HG03378 (cell line): ENCODE data around the gene SLIT3.

Source experiments
- ATAC-seq: cut with Tn5 transposase; IDR thresholded peaks from one replicate; pipeline ENCODE4 v1.9.1; 2021; ENCODE audit warnings: mild to moderate bottlenecking, moderate library complexity; ENCODE audit not compliant: unreplicated experiment

The SLIT3 gene

DNA sequence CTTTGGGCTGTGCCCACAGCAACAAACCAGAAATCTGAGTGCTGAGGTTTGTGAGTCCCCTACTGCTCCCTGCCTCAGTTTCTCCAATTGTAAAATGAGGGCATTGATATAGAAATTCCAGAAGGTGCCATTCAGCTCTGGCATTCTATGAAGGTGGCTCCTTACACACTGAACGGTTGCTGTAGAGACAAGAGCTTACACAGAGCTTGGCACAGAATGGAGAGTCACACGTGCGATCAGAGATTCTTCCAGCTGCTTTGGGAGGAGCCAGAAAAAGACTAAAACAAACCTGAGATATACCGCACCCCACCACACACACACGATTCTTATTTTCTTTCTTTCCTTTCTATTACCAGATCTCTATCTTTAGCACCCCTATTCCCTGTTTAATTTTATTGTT is 122.7 kb downstream of the SLIT3 start:
- no peak for ATAC-seq

DNA sequence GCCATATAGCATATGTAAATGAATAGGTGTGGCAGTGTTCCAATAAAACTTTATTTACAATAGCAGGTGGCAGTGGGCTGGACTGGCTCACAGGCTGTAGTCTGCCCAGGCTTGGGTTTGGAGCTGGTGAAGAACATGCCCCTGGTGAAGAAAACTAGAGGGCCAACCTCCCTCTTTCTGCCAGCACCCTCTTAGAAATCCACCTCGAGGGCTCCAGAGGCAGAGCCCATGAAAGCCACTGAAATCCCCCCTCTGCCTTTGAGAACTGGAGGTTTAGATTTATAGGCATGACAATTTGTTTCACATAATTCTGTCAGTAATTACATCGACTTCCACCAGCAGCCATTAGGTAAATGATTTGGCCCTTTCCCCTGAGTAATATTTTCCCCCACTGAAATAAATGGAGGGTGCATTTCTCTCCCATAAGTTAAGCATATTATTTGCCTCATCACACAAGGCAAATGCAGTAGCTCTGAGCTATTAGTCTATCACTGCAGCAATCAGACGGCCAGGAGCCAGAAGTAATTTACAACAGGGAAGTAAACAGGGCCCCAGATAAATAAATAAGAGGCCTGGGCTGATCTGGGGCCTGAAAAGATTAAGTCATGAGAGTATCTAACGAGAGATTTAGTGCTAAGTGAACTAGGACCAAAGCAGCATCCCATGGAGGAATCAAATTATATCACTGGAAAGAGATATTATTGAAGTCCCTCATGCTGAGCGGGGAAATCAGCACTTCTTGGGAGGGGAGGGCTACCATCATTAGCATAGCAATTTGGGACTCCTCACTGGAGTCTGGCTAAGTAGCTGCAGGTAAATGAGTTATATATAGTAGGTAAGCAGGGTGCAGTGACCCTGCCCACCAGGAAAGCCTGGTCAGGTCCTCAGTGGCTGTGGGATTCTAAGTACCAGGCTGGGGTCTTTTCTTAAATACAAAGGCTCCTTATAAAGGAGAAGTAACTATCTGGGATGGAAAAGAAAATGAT is 123.9 kb downstream of the SLIT3 start:
- no peak for ATAC-seq

DNA sequence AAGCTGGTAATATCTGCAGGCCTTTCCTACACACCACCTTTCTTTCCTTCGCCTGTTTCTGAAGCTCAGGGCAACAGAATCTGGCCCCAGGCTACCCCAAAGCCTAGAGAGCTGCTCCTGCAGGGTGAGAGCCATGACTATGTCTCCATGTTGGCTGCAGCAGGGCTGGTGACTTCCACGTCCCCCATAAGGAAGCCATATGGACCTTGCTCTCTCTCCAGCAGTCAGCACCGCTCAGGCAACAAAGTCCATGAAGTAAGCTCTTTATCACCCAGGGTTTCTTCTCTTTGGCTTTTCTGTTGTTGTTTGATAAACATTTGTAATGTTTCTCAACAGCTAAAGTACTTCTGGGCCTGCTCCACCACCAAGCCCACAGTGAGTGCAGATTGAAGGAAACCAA is 125.2 kb downstream of the SLIT3 start:
- ATAC-seq: no peak

DNA sequence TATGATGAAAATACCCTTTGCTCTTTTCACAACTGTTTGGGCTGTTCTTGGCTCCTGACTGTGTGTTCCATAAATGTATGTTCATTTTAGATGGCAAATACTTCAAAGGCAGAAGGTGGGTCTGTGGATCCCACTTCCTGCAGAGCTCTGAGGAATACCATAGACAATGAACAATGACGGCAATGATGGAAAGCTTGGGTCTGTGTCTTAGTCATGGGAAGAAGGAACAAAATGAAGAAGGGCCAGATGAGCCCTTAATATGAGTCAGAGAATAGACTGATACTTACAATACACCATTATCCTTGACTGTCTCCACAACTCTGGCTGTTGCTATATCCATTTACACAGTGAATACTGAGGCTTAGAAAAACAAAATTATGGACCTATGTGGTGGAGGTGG is 126.0 kb downstream of the SLIT3 start:
- ATAC-seq: no peak

DNA sequence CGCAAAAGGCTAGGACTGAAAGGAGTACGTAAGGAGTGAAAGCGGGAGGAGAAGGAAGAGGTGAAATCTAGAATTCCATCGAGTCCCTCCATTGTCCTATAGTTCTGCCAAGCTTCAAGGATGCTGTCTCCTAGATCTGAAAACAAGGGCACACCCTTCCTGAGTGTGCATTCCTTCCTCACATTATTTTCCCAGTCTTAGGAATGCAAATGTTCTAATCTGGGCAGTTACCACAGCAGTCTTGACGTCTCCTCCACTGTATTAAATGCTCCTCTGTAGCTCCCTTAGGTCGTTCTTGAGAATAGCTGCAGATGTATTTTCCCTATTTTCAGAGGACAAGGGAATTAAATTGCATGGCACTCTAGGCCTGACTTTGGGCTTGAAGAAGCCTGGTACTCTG is 127.6 kb downstream of the SLIT3 start:
- ATAC-seq: no peak

DNA sequence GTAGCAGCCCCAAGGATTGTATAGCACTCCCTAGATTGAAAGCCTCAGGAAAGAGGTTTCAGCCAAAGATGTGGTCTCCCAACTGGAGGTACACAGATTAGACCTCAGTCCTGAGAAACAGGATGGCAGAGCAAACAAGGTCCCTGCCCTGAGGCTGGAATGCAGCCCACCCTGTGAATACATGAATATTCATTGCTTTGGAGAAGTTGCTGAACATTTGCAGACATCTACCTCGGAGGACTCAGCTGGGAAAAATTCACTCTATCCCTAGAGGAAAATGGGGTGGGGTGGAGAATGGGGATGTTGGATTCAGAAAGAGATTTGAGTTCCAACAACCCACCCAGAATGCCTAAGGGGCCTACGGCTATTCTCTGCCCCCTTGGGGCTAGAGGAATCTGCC is 129.4 kb downstream of the SLIT3 start:
- no peak for ATAC-seq

DNA sequence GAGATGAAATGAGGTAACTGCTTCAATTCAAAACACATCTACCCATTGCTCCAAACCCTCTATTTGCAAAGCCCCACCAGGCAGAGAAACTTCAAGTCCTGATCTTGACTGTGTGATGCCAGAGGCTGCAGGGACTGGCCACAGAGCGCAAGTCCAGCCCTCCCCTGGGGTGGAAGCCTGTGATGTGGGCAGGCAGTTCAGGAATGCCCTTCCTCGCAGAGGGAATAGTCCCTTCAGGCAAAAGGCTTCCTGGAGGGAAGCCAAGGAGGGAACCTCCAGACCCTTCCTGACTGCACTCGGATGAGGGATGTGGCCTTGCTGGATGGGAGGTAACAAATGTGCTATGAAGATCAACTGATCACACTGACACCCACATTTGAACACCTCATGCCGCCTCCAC is 131.2 kb downstream of the SLIT3 start:
- ATAC-seq: no peak

DNA sequence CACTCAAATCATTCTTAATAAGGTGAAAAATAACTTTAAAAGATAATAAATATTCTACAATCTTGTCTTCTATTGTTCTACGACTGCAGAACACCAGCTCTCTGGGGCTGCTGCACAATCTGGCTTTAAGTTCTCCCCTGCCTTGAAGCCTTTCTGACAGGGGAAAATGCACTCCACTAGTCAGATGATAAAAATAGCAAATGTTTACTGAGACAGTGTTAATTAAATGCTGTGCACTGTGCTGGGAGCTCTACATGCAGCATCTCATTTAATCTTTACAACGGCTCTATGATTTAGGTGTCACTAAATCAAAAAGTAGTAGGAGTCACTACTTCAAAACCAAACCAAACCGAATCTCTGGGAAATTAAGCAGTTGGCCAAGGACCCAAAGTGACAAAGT is 132.7 kb downstream of the SLIT3 start:
- ATAC-seq: no peak

DNA sequence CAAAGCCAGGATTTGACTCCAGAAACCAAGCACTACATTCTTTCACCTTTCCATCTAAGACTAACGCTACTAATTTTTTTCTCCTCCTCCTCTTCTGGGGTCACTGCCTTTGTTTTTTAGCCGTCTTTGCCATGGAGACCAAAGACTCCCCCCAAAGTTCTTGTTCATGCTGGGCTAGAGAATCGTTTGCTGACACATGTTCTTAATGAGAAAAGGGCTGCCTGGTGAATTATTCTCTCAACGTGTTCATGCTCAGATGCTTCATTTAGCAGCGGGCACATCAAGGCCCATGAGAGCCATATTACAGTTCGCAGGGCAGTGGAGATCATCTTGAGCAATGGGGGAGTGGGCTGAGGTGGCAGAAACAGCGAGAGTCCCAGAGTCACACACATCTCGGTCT is 134.9 kb downstream of the SLIT3 start:
- ATAC-seq: no peak

DNA sequence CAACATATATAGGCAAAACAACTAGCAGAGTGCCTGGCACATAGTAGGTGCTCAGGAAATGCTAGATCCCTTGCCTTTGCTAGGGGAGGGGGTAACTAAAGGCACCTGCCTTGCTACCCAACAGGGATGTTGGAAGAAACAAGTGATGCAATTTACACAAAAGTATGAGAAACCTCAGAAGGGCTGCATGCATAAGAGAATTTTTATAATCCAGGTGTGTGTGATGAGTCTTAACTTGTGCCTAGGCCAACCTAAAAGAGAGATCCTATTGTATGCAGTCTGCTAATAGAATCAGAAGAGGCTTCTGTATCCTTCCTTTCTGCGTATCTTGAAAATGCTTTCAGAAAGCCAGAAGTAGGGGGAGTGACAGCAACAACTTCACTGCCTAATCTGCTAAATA is 135.9 kb downstream of the SLIT3 start:
- ATAC-seq: no peak

DNA sequence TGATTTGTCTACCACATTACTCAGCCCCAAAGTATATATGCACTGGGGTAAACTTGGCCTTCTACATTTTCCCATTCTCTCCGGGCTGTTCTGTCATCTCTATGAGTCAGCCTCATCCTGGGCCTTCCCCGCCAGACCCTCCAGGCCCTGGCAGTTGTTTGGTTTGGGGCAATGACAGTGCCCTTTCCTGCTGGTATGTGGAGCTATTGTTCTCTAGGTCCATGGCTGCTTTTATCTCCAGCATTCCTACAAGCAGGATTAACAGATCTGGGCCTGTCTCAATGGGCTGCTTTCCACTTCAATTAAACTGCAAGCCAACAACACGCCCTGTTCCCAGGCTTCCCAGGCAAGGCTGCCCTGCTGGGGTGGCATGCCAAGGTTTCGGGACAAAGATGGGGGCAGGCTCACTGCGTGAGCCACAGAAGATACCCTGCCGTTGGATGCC is 136.4 kb downstream of the SLIT3 start:
- ATAC-seq: no peak

DNA sequence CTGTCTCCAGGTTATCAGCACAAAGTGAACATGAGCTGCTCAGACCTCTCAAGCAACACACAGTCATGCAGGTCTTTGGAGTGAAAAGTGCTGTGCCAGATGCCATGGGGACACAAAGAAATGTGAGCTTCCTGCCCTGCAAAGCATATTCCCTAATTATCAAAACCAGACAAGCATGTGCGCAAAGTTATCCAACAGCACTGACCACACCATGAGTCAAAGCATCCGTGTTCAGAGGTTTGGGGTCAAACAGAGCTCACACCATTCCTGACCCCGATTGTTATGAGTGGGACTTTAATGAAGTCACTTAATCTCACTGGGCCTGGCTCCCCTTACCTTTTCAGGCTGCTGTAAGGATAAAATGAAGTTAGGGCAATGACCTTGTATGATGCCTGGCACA is 138.5 kb downstream of the SLIT3 start:
- no peak for ATAC-seq

DNA sequence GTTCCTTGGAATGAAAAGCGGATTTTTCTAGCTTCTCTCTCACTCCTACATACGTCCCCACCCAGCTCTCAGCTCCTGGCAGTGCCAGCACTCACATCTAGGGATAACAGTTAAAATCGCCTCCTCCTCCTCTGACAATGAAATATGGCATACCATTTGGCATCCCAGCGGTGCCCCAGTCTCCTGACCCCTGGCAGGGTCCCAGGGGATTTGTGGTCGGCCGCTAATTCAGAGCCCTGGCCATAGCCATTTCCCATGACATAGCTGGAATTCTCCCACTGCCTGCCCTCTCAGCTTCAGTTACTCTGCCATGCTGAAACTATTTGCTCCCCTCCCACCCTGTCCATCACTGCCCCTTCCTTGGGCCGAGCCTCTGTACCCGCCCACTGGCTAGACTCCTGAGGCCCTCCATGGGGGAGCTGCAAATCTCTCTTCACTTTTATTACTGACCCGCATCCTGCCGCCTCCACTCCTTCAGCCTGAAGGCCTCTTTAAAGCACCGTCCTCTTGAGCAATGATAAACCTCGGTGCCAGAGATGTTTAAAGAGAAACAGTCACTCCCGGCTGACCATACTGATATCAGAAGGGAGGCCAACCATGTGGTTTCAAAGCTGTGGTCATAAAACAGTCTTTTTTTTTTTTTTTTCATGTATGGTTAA is 139.8 kb downstream of the SLIT3 start:
- ATAC-seq: no peak

DNA sequence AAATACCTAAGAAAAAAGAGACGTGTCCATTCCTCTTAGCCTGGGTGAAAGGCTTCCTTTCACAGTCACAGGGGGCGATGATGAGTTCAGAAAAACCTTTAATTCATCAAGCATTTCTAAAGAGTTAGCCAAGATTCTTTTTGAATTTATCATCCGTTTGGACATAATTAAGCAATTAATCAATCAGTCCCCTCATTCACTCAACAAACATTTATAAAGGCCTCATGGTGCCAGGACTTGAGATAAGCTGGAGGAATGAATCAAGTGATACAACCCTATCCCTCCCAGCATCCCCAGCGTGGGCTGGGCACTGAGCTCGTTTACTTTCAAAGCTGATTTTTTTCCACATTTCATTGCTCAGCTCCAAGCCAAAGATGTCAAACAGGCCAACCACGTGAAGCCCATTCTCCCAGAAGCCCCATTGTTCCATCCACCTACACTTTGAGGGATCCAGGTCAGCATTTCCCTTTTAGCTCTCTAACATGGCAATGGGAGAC is 140.5 kb downstream of the SLIT3 start:
- ATAC-seq: no peak

DNA sequence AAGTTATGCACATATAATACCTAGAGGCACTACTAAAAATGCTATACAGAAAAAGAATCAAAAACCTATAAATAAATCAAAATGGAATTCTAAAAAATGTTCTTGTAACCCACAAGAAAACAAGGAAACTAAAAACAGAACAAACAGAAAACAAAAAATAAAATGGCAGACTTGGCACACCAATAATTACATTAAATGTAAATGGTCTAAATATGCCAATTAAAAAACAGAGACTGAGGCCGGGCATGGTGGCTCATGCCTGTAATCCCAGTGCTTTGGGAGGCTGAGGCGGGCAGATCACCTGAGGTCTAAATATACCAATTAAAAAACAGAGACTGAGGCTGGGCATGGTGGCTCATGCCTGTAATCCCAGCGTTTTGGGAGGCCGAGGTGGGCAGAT is 142.2 kb downstream of the SLIT3 start:
- ATAC-seq: no peak

DNA sequence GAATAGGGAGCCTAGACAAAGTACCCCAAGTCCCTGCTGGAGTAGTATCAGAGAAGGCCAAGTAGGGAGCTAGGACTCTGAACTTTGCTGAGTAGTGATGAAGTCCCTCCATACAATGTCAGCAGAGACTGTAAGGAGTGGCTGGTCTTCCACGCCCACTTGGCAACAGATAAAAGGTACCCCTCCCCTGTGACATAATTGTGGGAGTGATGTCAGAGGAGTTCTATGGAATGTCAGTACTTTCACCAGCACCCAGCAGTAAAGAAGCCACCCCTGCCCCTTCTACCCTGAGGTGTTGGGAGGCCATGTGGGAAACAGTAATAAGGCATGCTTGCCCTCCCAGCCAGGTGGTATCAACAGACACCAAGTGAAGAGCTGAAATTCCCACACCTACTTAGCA is 143.9 kb downstream of the SLIT3 start:
- no peak for ATAC-seq

DNA sequence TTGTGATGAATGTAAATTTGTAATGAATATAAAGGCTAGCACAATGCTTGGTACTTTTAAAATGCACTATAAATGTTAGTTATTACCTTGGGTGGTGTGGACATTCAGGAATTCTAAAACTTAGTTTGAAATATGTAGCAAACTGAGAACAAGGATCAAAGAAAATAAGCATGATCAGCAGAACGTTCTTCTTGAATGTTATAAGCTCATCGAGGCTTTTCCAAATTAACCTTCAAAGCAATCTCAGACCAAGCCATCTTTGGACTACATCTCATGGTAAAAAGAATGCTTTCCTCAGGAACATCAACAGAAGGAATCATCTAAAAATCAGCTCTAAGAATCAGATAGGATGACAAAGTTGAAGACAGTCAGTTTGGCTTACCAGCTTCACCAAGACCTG is 146.3 kb downstream of the SLIT3 start:
- no peak for ATAC-seq

DNA sequence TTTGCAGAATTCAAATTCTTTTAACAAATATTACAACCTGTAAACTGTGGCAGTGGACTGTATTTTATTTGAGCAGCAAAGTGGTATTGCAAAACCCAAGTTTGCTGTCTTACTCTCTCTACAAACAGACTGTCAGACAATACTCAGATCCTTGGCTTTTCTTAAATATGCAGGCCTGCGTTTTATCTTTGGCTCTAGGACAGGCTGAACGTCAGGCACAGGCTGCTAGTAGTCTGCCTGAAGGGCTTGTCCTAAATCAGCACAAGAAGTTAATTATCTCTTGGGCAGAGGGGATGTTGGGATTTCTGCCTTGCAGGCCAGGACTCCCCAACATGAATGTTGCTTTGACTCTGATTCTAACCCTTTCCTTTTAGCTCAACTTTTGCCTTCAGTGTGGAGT is 147.5 kb downstream of the SLIT3 start:
- ATAC-seq: no peak

DNA sequence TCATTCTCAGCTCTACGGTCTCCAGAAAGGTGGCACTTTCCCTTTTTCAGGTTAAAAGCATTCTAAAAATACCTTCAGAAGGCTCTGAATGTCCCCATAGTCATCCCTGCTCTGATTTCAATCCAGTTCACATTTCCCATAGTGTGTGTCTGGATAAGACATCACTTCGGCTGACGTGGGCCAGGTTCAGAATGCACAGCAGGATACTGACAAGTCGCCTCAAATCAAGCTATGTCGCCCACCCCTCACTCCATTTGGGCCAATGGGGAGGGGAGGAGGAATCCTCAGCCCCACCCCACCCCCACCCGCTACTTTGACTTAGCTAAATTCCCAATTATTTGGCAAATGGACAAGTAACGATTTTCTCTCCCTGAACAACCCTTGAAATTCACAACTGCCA is 148.0 kb downstream of the SLIT3 start:
- ATAC-seq: no peak

DNA sequence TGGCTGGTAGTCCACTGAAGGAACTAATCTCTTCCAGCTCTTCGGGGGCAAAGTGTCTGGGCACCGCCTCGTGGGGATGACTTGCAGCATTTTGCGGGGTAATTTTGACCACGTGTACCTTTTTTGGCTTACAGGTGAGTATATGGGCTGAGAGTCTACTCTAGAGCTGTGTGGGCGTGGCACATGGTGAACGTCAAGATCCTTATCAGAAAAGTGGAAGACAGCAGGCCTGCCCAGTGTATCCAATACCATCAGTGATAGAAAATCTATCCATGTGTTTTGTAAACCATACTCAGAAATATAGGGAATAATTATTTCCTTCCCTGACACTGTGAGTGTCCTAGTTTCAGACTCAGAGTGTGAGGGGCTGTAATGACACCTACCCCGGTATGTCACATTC is 148.5 kb downstream of the SLIT3 start:
- no peak for ATAC-seq

DNA sequence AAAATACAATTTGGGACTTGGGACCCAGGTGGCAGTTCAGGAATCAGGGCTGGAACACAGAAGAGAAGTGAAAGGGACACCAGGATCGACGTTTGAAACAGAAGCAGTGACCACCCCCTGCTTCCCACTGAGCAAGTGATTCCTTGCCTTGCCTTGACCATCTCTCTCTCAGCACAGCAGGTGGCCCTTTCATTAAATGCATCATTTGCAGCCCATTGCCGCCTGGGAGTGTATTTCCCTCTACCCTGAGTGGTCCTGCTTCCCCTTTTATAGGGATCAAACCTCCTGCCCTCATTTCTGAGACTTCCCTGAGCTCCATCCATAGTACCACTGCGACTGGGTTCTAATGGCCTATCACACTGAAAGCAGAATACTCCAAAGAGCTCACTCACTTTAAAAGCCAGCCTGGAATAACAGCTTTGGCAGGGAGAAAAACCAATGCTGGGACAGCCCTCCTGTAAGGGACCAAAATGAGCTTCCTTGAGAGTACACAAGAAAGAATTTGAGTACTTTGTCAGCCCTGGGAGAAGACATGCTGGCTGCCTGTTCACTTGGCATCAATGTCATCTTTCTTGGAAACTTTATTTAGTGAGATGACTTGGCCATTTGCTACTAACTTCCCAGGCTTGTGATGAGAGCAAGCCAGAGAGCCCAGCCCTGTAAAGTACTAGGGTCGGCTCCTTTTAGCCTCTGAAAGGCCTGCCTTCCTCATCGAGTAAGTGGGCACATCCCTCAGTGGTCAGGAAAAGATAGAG is 149.7 kb downstream of the SLIT3 start:
- ATAC-seq: no peak
